A549 (cell line): ENCODE measurements around the gene STIM1. TPM values are rescaled to one million over a fixed set of nuclear protein-coding genes. Genes with fewer than 3 reads are reported as not detected.

ENCODE experiments used
- ATAC-seq, 2 experiments: fragments of 200-7000 bp in 1 of 2; fragments of >200 bp in 1 of 2; cut with Nextera tagmentation in 1 of 2; cut with Tn5 transposase in 1 of 2; 3 replicates each; pipeline versions ENCODE4 v1.8.0 to v1.9.1; 2018 to 2020; ENCODE audit warnings: mild to moderate bottlenecking in 1 of 2, moderate library complexity in 1 of 2
- CTCF ChIA-PET: fragments of 300-600 bp; sonication (Branson Sonifier 250); formaldehyde crosslinking; extraction: SDS; loops from one replicate; lab custom pipeline; 2021; ENCODE audit warnings: antibody characterized with exemption, inconsistent platforms; lab: Yijun Ruan, JAX
- POLR2A ChIA-PET: fragments of 350-600 bp; formaldehyde crosslinking; extraction: SDS; loops from one replicate; lab custom pipeline; 2021; ENCODE audit warnings: antibody characterized with exemption, inconsistent platforms; lab: Yijun Ruan, JAX
- DNase-seq, 2 experiments: peaks; one replicate each; pipeline versions ENCODE4 v3.0.0 to v3.0.0-alpha.2; 2011 to 2016; ENCODE audit warnings: low read depth in 1 of 2, low spot score in 1 of 2
- FAIRE-seq: peaks from 2 replicates; lab custom pipeline; 2011; peaks lifted over from hg19 to GRCh38; lab: Jason Lieb, UNC
- H3K27ac ChIP-seq, 2 experiments: fragments of >200 bp; sonication (Bioruptor Twin); formaldehyde crosslinking; 3 replicates each; pipeline ENCODE4 v1.5.1; 2016 to 2017
- H3K4me1 ChIP-seq: fragments of >200 bp; sonication (Bioruptor Twin); formaldehyde crosslinking; 3 replicates; pipeline ENCODE4 v1.6.1; 2016
- H3K4me2 ChIP-seq: fragments of >200 bp; sonication (Bioruptor Twin); formaldehyde crosslinking; 3 replicates; pipeline ENCODE4 v1.6.1; 2016
- H3K4me3 ChIP-seq: fragments of >200 bp; sonication (Bioruptor Twin); formaldehyde crosslinking; 3 replicates; pipeline ENCODE4 v1.5.1; 2016
- H3K9me3 ChIP-seq: fragments of >200 bp; sonication (Bioruptor Twin); formaldehyde crosslinking; 3 replicates; pipeline ENCODE4 v1.6.1; 2016
- BCL3 ChIP-seq: fragments of >200 bp; sonication (Bioruptor Twin); formaldehyde crosslinking; IDR thresholded peaks from 3 replicates; pipeline ENCODE4 v1.6.1; 2016
- BHLHE40 ChIP-seq: IDR thresholded peaks from 2 replicates; pipeline ENCODE4 v1.6.1; 2012; ENCODE audit warnings: low read depth, low read length, inconsistent platforms
- CBX8 ChIP-seq: fragments of 200-600 bp; sonication (generic); IDR thresholded peaks from 2 replicates; pipeline ENCODE4 v1.6.1; 2016
- CTCF ChIP-seq: fragments of >200 bp; sonication (Bioruptor Twin); formaldehyde crosslinking; IDR thresholded peaks from 3 replicates; pipeline ENCODE4 v1.5.1; 2016
- E2F6 ChIP-seq: IDR thresholded peaks from 2 replicates; pipeline ENCODE4 v1.6.1; 2012; ENCODE audit warnings: low read depth, borderline replicate concordance
- FOSB ChIP-seq: fragments of 250-450 bp; sonication (Bioruptor Pico); IDR thresholded peaks from 2 replicates; pipeline ENCODE4 v1.5.0; 2020; ENCODE audit warnings: mild to moderate bottlenecking, moderate library complexity
- FOXS1 ChIP-seq: fragments of 250-450 bp; sonication (Bioruptor Pico); IDR thresholded peaks from 2 replicates; pipeline ENCODE4 v1.5.0; 2020; ENCODE audit warnings: mild to moderate bottlenecking, moderate library complexity
- HES2 ChIP-seq: fragments of >200 bp; sonication (Bioruptor Twin); formaldehyde crosslinking; IDR thresholded peaks from 2 replicates; pipeline ENCODE4 v1.6.1; 2016
- JUN ChIP-seq, 2 experiments: fragments of >200 bp; sonication (Bioruptor Twin); formaldehyde crosslinking; IDR thresholded peaks; 2 replicates in 1 of 2; 3 replicates in 1 of 2; pipeline ENCODE4 v1.6.1; 2016 to 2017
- MAX ChIP-seq: IDR thresholded peaks from 2 replicates; pipeline ENCODE4 v1.6.1; 2012
- PHF8 ChIP-seq: fragments of 200-600 bp; sonication (generic); IDR thresholded peaks from 2 replicates; pipeline ENCODE4 v1.6.1; 2016; ENCODE audit warnings: low read depth, mild to moderate bottlenecking, antibody characterized with exemption, moderate library complexity, borderline replicate concordance
- POLR2A ChIP-seq: IDR thresholded peaks from 2 replicates; pipeline ENCODE4 v1.6.1; 2012; ENCODE audit warnings: mild to moderate bottlenecking, low read length
- POLR2AphosphoS2 ChIP-seq: conservative IDR thresholded peaks from 2 replicates; pipeline ENCODE4 v1.6.1; 2012; ENCODE audit warnings: low read length, improper control_type of control experiment, inconsistent platforms
- RAD21 ChIP-seq, 2 experiments: fragments of >200 bp in 1 of 2; sonication (Bioruptor Twin) in 1 of 2; formaldehyde crosslinking in 1 of 2; IDR thresholded peaks in 1 of 2; conservative IDR thresholded peaks in 1 of 2; 2 replicates in 1 of 2; 3 replicates in 1 of 2; pipeline ENCODE4 v1.6.1; 2012 to 2018; ENCODE audit warnings: inconsistent platforms in 1 of 2
- RARB ChIP-seq: fragments of 250-450 bp; sonication (Bioruptor Pico); IDR thresholded peaks from 2 replicates; pipeline ENCODE4 v1.8.0; 2021; ENCODE audit warnings: mild to moderate bottlenecking, moderate library complexity
- RNF2 ChIP-seq: fragments of 200-600 bp; sonication (generic); IDR thresholded peaks from 2 replicates; pipeline ENCODE4 v1.6.1; 2016; ENCODE audit warnings: low read depth, mild to moderate bottlenecking, antibody characterized with exemption, moderate library complexity, borderline replicate concordance
- SMC3 ChIP-seq: fragments of >200 bp; sonication (Bioruptor Twin); formaldehyde crosslinking; IDR thresholded peaks from 3 replicates; pipeline ENCODE4 v1.6.1; 2018; ENCODE audit warnings: inconsistent platforms
- WGBS: methylation state at CpG from one replicate; pipeline ENCODE4 v1.1.6; 2017; ENCODE audit errors: missing lambda C conversion rate; 5-methylcytosine and 5-hydroxymethylcytosine counted together
- polyA minus RNA-seq: library from RNA; depleted of rRNA, polyadenylated mRNA; stranded (reverse); fragments of >200 nt; gene quantifications from 2 replicates; pipeline ENCODE4 v1.2.3, GENCODE V29; 2011; rRNA and poly(A)+ RNA removed
- polyA plus RNA-seq, 4 experiments: library from polyadenylated mRNA; depleted of rRNA in 3 of 4; stranded (reverse); fragments of >200 nt; fragmentation: RNase III in 1 of 4; extraction: RNeasy Plus Mini Kit Qiagen cat#74134 plus additional on column Dnase treatment in 1 of 4; gene quantifications; 2 replicates in 3 of 4; 3 replicates in 1 of 4; pipeline ENCODE4 v1.2.3, GENCODE V29; 2011 to 2017

STIM1 gene
- polyA plus RNA-seq (2011; rRNA removed) (38.7 and 42.5 TPM in 2 replicates), polyA plus RNA-seq (2017; fragmentation: RNase III; extraction: RNeasy Plus Mini Kit Qiagen cat#74134 plus additional on column Dnase treatment) (32.8 to 35.3 TPM (median 35.2 TPM) in 3 replicates), polyA minus RNA-seq (60.6 and 70.8 TPM in 2 replicates)
- polyA plus RNA-seq (2012; cell fraction: cytosol; rRNA removed): 22.4 and 26.1 TPM in 2 replicates
- 40.8 and 56.0 TPM in 2 replicates for polyA plus RNA-seq (2012; cell fraction: nucleus; rRNA removed)

- CTCF ChIA-PET: interaction anchor here (0.6 to 27.8 kb wide), 75 partner anchors 9 to 1765 kb away, joined by 3 to 919 read pairs (median 5); partner anchors contain the start of gene RHOG
- peak within 1 kb of the TSS; percentile 98 to 99 for H3K27ac ChIP-seq
- H3K4me2 ChIP-seq: peak within 1 kb of the TSS; percentile 97
- H3K4me1 ChIP-seq: peaks cover 49% of the 10 kb centered on the region
- ATAC-seq (peak; percentile 86 to 91), FAIRE-seq (no peak), DNase-seq (peak; percentile 82 to 94)
- H3K4me3 ChIP-seq: peak within 1 kb of the TSS; percentile 98
- H3K9me3 ChIP-seq: no peaks in the 10 kb centered on the region
- POLR2A ChIA-PET: interaction anchor here (0.7 to 2.5 kb wide), 13 partner anchors 12 to 219 kb away, joined by 3 to 44 read pairs (median 3); partner anchors contain the start of gene RHOG
- WGBS: 0% methylated on average over 16 of the region's 87 CpGs
- TF ChIP-seq CTCF (peak; percentile 91), RNF2 (no peak), POLR2AphosphoS2 (no peak), SMC3 (peak; percentile 92), FOXS1 (CRISPR knock-in tag) (no peak), RAD21 (conservative IDR thresholded peaks at IDR 0.05 in 1 of 2, IDR thresholded peaks at IDR 0.05 in 1 of 2) (peak; percentile 73 to 85), JUN (IDR thresholded peaks at IDR 0.05) (peak; percentile 13 to 49; a peak in 2 of 5 replicates), BHLHE40 (0 out of 2 replicates have a peak, but pooled peaks have one; percentile 19), CBX8 (no peak), HES2 (no peak), MAX (peak; percentile 81), BCL3 (0 out of 3 replicates have a peak, but pooled peaks have one; percentile 45), RARB (no peak), POLR2A (peak; percentile 69), E2F6 (peak; percentile 85), FOSB (CRISPR knock-in tag) (no peak), PHF8 (peak; percentile 86)
These were observed at the start of gene STIM1 for GRCh38 chr11:3854977-3855807. Gene STIM1, plus strand, starts transcription at chr11:3855664. Its CDS starts 607 bp downstream, at chr11:3856271.
